ENCODE results near the gene EAF1.

DNA sequence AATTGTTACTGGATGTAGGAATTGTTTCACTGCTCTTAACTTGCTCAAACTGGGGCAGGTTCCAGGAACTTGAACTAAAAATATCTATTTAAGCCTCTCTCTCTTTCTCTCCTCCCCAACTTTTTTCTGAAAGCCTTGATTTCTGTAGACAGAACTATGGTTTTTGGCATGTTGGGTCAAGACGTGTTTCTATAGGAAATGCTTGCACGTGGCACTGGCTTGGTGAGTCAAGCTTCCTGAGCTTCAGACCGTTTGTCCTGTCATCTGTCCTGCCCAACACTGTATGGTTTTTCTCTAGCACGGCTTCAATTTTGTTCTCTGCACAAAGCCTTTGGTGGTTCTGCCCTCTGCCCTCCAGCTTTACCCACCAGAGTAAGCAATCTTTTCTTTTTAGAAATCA, 13.5 kb downstream of the EAF1 start:
- TF ChIP-seq, protein P1, sequence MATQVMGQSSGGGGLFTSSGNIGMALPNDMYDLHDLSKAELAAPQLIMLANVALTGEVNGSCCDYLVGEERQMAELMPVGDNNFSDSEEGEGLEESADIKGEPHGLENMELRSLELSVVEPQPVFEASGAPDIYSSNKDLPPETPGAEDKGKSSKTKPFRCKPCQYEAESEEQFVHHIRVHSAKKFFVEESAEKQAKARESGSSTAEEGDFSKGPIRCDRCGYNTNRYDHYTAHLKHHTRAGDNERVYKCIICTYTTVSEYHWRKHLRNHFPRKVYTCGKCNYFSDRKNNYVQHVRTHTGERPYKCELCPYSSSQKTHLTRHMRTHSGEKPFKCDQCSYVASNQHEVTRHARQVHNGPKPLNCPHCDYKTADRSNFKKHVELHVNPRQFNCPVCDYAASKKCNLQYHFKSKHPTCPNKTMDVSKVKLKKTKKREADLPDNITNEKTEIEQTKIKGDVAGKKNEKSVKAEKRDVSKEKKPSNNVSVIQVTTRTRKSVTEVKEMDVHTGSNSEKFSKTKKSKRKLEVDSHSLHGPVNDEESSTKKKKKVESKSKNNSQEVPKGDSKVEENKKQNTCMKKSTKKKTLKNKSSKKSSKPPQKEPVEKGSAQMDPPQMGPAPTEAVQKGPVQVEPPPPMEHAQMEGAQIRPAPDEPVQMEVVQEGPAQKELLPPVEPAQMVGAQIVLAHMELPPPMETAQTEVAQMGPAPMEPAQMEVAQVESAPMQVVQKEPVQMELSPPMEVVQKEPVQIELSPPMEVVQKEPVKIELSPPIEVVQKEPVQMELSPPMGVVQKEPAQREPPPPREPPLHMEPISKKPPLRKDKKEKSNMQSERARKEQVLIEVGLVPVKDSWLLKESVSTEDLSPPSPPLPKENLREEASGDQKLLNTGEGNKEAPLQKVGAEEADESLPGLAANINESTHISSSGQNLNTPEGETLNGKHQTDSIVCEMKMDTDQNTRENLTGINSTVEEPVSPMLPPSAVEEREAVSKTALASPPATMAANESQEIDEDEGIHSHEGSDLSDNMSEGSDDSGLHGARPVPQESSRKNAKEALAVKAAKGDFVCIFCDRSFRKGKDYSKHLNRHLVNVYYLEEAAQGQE (IDR thresholded peaks at IDR 0.05; ENCODE audit: insufficient read depth in 1 of 2, low read depth in 2 of 2, low read length in 2 of 2) = no peak
- TF ChIP-seq POLR2AphosphoS5 (IDR thresholded peaks at IDR 0.05; ENCODE audit: low read depth, low read length) (no peak), SIN3A (IDR thresholded peaks at IDR 0.05; ENCODE audit: borderline replicate concordance, insufficient read depth, low read length) (no peak), TAF1 (IDR thresholded peaks at IDR 0.05; ENCODE audit: borderline replicate concordance, insufficient read depth, low read length) (no peak)
